PFSK-1 (cell line): ENCODE measurements around the gene ISM2.

Experiments
- FOXP2 ChIP-seq: optimal IDR thresholded peaks from 2 replicates; pipeline ENCODE3; 2011; ENCODE audit warnings: borderline replicate concordance, control low read depth, inconsistent platforms; ENCODE audit not compliant: insufficient read depth; ENCODE audit errors: extremely low read length, extremely low read depth
- POLR2AphosphoS5 ChIP-seq: IDR thresholded peaks from 2 replicates; pipeline ENCODE4 v1.6.1; 2012; ENCODE audit warnings: low read depth, mild to moderate bottlenecking, control low read depth, low read length, moderate library complexity
- SIN3A ChIP-seq: IDR thresholded peaks from 2 replicates; pipeline ENCODE4 v1.6.1; 2012; ENCODE audit warnings: mild to moderate bottlenecking, low read length, moderate library complexity, borderline replicate concordance; ENCODE audit not compliant: insufficient read depth
- TAF1 ChIP-seq: IDR thresholded peaks from 2 replicates; pipeline ENCODE4 v1.6.1; 2012; ENCODE audit warnings: low read length, control low read depth, borderline replicate concordance; ENCODE audit not compliant: insufficient read depth
- TF ChIP-seq, protein P1 (sequence below), 2 experiments: IDR thresholded peaks; 2 replicates each; pipeline versions ENCODE4 v1.6.1 to v1.8.0; 2011 to 2012; ENCODE audit warnings: low read depth in 2 of 2, low read length in 2 of 2, control low read depth in 1 of 2, inconsistent platforms in 1 of 2, mild to moderate bottlenecking in 1 of 2, moderate library complexity in 1 of 2; ENCODE audit not compliant: insufficient read depth in 1 of 2

Gene ISM2

DNA sequence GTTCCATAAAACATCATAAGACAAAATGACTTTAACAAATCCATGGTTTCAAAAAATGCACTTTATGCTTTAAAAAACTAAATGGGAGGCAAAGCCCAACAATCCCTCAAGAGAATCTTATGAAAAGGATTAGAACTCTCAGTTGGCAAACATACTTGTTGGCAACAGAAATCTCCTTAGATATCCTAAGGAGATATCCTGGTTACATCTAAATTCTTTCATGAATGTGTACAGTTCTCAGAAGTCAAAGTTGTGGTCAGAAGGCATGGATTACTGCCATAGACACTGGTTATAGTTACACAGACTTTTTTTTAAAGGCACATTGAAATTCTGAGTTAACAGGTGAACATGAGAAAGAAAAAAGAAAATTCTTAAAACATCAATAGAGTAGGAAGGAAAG is 17.5 kb upstream of the ISM2 start:
- TF ChIP-seq SIN3A (no peak), FOXP2 (no peak), TAF1 (no peak), POLR2AphosphoS5 (no peak)
- TF ChIP-seq, protein P1, sequence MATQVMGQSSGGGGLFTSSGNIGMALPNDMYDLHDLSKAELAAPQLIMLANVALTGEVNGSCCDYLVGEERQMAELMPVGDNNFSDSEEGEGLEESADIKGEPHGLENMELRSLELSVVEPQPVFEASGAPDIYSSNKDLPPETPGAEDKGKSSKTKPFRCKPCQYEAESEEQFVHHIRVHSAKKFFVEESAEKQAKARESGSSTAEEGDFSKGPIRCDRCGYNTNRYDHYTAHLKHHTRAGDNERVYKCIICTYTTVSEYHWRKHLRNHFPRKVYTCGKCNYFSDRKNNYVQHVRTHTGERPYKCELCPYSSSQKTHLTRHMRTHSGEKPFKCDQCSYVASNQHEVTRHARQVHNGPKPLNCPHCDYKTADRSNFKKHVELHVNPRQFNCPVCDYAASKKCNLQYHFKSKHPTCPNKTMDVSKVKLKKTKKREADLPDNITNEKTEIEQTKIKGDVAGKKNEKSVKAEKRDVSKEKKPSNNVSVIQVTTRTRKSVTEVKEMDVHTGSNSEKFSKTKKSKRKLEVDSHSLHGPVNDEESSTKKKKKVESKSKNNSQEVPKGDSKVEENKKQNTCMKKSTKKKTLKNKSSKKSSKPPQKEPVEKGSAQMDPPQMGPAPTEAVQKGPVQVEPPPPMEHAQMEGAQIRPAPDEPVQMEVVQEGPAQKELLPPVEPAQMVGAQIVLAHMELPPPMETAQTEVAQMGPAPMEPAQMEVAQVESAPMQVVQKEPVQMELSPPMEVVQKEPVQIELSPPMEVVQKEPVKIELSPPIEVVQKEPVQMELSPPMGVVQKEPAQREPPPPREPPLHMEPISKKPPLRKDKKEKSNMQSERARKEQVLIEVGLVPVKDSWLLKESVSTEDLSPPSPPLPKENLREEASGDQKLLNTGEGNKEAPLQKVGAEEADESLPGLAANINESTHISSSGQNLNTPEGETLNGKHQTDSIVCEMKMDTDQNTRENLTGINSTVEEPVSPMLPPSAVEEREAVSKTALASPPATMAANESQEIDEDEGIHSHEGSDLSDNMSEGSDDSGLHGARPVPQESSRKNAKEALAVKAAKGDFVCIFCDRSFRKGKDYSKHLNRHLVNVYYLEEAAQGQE (IDR thresholded peaks at IDR 0.05; ENCODE audit: insufficient read depth in 1 of 2, low read depth in 2 of 2, low read length in 2 of 2): no peak

GRCh38 chr14:77511486-77512162 is 13.0 kb upstream of the ISM2 start:
- TF ChIP-seq, protein P1 (IDR thresholded peaks at IDR 0.05; ENCODE audit: insufficient read depth in 1 of 2, low read depth in 2 of 2, low read length in 2 of 2): no peak
- TF ChIP-seq POLR2AphosphoS5: no peak
- no peak for TF ChIP-seq SIN3A
- no peak for TF ChIP-seq TAF1
- TF ChIP-seq FOXP2: no peak

- TF ChIP-seq POLR2AphosphoS5: no peak
- TF ChIP-seq, protein P1 (IDR thresholded peaks at IDR 0.05; ENCODE audit: insufficient read depth in 1 of 2, low read depth in 2 of 2, low read length in 2 of 2): no peak
- no peak for TF ChIP-seq FOXP2
- TF ChIP-seq TAF1: no peak
- TF ChIP-seq SIN3A: no peak
Measured at GRCh38 chr14:77509366-77509765, 10.8 kb upstream of the ISM2 start.

GRCh38 chr14:77508876-77509275 is 10.3 kb upstream of the ISM2 start:
- TF ChIP-seq, protein P1 (IDR thresholded peaks at IDR 0.05; ENCODE audit: insufficient read depth in 1 of 2, low read depth in 2 of 2, low read length in 2 of 2): no peak
- TF ChIP-seq TAF1 (no peak), POLR2AphosphoS5 (no peak), FOXP2 (no peak), SIN3A (no peak)
